NOMO-1 (cell line): ENCODE results near the gene SLC6A3.
"Not testable (repeated sequence)": the region's sequence is repeated elsewhere in the genome, so short reads cannot be mapped to it uniquely, and the experiment has no call there.

Experiments
- DNase-seq, 2 experiments: peaks; one replicate each; lab custom pipeline; 2025; ENCODE audit not compliant: unreplicated experiment in 2 of 2; lab: John Stamatoyannopoulos, UW

Gene SLC6A3

GRCh38 chr5:1465966-1466471, 20.8 kb upstream of the SLC6A3 start:
- no peak for DNase-seq

DNA sequence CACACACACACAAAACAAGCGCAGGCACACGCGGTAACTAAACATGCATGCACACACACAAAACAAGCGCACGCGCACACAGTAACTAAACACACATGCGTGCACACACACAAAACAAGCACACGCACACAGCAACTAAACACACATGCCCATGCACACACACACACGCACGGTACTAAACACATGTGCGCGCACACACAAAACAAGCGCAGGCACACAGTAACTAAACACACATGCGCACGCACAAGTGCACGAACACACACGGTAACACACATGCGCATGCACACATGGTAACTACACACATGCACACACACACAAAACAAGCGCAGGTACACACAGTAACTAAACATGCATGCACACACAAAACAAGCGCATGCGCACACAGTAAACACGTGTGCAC, 19.9 kb upstream of the SLC6A3 start:
- no peak for DNase-seq

GRCh38 chr5:1464511-1464910, 19.3 kb upstream of the SLC6A3 start:
- DNase-seq = no peak

GRCh38 chr5:1464096-1464446, 18.8 kb upstream of the SLC6A3 start:
- no peak for DNase-seq

- no peak for DNase-seq
Measured at GRCh38 chr5:1463326-1464095, 18.3 kb upstream of the SLC6A3 start.

DNA sequence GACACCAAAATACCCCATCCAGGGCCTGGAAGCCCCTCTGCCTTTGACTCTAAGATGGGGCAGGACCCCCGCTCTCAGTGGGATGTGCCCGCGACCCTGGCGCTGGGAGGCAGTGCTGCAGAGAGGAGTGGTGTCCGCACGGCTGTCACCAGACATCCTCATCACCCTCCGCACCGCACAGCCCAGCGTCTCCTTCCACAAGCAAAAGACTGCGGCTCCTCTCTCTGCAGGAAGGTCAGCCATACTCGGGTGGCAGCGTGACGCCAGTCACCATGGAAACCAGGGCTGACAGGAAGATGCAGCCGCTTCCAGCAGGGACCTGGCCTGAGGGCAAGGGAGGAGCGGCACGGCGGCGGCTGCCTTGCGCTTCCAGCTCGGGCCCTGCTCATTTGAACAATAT, 17.1 kb upstream of the SLC6A3 start:
- no peak for DNase-seq

DNA sequence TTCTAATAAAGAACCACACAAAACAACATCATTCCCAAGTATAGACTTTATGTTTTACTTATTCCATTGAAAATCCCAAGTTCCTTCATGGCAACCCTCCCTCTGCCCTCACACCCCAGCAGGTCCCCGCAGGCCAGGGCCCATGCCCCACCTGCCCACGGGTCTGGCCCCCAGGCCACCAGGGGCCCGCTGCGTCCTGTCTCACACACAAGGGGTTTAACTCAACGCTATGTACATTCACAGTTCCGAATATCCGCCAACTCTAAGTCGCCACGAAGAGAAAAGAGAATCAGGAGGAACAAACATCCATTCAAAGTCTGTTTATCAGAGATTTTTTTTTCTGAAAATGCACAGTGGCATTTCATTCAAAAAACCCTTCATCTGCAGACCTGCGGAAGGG, 16.2 kb upstream of the SLC6A3 start:
- no peak for DNase-seq

GRCh38 chr5:1460054-1460682, 14.9 kb upstream of the SLC6A3 start:
- no peak for DNase-seq

DNA sequence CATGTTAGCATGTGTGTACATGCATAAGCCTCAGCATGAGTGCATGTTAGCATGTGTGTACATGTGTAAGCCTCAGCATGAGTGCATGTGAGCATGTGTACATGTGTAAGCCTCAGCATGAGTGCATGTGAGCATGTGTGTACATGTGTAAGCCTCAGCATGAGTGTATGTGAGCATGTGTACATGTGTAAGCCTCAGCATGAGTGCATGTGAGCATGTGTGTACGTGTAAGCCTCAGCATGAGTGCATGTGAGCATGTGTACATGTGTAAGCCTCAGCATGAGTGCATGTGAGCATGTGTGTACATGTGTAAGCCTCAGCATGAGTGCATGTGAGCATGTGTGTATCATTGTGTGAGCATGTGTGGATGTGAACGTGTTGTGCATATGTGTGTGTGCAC, 14.2 kb upstream of the SLC6A3 start:
- not testable (repeated sequence) for DNase-seq

- not testable (repeated sequence) for DNase-seq
Measured at GRCh38 chr5:1456110-1456881, 11.1 kb upstream of the SLC6A3 start.

- DNase-seq = no peak
Measured at GRCh38 chr5:1453613-1454012, 8.4 kb upstream of the SLC6A3 start.

- no peak for DNase-seq
Measured at GRCh38 chr5:1449081-1449630, 3.9 kb upstream of the SLC6A3 start.

DNA sequence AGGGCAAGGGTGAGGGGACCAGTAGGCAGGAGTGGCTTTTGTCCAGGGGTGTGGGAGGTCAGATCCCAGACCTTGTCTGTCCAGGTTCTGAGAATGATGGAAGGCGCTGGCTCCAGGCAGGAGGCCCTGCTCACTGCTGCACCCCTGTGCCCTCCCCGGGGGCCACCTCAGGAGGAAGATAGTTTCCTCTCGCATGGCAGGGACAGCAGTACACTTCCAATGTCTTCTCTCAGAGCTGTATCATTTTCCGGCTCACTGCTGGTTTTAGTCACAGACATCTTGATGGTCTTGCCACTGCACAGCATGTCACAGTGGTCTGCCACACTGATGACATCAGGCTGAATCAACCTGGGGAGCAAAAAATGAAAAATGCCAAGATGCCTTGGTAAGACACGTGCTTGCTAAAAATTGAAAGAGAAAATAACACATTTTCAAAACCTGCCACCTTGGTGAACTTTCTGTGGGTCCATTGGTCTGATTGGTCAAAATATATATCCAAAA, 3.3 kb upstream of the SLC6A3 start:
- DNase-seq = no peak

DNA sequence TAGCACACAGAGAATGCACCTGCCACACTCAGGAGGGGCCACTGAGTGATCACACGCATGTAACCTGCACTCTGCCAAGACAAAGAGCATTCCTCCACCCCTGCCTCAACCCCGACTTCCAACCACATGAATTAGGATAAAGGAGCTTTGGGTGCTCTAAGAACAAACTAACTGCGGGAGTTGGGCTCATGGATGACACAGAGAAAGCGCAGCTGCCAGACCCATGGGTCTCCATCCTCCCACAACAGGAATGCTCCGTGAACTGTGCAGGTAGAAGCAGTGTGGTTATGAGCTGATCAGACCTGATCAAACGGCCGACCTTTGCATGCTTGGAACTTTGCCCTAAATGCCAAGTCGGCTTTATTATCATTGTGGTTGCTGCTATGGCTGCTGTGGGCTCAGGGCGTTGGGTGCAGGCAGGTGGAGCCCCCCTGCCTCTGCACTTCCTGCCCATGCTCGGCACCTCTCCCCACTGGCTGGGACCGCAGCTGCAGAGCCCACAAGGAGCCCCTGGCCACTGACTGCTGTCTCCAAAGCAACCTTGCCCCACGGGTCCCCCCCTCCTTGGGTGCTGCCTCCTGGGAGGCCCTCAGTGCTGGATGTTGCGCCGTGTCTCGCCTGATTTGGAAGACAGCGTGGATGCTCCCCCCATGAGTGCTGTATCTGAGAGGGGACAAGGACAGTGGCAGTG, 2.6 kb upstream of the SLC6A3 start:
- DNase-seq = no peak

- DNase-seq = no peak
Measured at GRCh38 chr5:1446602-1447343, 1.5 kb upstream of the SLC6A3 start.

DNA sequence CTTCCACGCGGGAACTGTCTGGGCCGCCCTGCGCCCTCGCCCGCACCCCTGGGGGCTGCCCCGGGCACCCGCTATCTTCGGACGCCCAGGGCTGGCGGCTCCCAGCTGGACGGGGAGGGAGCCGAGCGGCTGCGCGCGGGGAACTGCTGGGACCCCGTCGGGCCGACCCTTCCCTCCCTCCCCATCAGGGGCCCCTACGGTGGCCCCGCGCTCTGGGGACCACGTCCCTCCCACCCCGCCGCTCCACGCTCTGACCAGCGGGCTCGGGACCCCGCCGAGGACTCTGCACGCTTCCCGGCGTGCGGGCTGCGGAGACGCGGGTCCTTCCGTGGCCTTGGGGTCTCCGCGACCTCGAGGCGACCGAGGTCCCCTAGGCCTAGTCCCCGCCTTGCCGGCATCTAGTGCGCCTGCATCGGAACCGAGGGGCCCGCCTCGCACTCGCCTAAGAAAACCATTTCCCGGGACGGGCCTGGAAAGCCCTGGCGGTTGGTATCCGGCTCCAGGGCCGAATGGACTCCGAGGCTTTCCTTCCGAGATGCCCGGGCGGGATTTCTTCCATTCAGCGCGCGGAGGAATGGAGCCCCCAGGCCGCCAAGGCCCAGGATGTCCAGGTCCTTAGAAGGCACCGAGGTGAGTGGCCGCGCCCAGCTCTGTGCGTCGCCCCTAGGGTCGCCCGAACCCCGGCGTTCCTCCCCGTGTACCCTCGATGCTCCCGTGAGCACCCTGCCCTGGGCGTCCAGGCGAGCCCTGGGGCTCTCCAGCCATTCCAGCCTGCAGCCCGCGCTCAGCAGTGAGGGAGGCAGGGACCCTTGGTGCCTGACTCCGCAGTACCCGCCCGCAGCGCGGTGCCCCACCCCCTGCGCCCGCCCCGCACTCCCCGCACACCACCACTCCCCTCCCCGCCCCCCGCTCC, 705 bp upstream of the SLC6A3 start:
- no peak for DNase-seq

DNA sequence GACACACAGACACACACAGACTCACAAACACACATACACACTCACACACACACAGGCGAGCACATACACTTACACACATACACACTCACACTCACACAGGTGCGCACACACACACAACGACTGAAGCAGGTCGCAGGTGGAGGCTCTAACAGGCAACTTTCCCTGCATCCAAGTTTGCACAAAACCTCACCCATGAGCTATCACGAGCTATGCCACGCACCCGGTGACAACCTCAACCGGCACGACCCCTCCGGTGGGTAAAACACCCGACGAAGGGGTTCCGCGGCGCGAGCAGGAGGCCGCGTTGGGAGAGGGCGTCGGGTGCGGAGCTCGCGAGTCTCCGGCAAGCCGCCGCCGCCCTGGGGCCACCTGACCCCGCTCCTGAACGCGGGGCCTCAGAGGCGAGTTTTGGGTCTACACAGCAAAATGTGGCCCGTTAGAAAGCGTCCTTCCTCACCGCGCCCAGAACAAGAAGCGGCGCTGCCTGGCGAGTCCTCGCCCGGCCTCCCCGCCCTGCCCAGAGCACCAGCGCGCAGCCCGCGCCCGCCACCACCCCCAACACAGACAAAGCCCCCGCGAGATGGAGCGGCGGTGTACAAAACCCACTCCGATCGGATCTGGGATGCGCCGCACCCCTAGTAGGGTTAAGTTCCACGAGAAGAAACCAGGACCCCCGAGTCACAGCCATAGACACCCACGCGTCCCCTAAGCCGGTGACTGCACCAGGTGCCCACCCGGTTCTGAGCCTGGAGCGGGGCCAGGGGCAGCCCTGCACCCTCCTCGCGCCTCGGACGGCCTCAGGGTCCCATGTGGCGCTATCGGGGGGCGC, 665 bp downstream of the SLC6A3 start:
- no peak for DNase-seq

- DNase-seq = no peak
Measured at GRCh38 chr5:1443991-1444360, 1.3 kb downstream of the SLC6A3 start.
